HG03439 (cell line): ENCODE results near the gene NEDD4.
"Not testable (repeated sequence)": the region's sequence is repeated elsewhere in the genome, so short reads cannot be mapped to it uniquely, and the experiment has no call there.

Source experiments
- ATAC-seq: cut with Tn5 transposase; IDR thresholded peaks from one replicate; pipeline ENCODE4 v1.9.1; 2021; ENCODE audit warnings: mild to moderate bottlenecking, moderate library complexity; ENCODE audit not compliant: unreplicated experiment

NEDD4 gene

DNA sequence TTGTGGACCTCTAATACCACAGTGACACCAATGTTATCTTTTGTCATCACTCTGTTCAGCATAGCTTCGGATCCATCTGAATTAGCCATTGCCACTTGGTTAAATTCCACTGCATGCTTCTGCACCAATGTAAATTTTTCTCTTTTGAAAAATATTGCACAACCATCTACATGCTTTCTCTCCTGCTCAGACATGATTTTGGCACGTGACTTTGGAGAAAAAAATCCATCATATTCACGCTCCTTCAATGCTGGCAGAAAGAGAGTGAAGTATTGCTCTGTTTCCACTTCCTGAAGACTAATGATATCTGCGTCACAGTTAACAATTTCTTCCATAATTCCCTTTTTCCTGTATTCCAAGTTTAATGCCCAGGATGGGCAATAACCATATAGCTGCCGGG, 13.0 kb upstream of the NEDD4 start:
- not testable (repeated sequence) for ATAC-seq

DNA sequence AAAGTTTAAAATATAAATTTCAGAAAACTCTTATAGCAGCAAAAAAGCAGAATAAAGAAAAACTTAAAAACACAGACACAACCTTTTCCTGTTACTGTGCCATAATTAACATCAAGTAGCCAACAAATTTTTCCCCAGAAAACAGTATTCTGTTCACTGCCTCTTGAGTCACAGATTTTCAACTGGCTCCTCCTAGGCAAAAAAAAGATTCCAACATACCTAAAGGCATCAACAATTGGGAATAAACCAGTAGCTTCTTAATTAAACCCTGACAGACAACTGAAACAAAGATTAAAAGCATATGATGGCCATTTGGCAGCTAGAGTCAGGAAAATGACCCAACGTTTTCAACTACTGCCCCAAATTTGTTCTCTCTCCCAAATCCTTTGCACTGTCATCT, 10.9 kb upstream of the NEDD4 start:
- ATAC-seq, result not testable (repeated sequence)

GRCh38 chr15:56003777-56004176, 10.4 kb upstream of the NEDD4 start:
- not testable (repeated sequence) for ATAC-seq

- ATAC-seq, result not testable (repeated sequence)
Measured at GRCh38 chr15:56003277-56003676, 9.9 kb upstream of the NEDD4 start.

DNA sequence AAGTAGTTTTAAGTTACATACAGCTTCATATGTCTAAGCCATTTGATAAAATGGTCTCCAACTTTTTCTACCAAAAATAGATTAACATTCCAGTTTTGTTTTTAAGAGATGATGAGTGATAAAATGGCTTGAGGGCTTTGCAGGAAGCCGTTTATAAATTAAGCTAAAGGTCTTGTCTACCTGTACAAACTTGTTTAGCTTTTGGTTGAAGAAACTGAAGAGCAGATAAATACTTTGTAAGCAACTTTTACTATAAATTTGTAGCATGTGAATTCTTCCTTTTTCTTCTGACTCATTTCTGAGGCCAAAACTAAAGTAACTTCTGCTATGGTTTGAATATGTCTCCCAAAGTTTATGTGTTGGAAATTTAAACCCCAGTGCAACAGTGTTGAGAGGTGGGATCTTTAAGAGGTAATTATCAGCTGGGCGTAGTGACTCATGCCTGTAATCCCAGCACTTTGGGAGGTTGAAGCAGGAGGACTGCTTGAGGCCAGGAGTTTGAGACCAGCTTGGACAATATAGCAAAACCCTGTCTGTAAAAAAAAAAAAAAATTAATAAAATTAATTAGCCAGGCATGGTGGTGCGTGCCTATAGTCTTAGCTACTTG, 8.2 kb upstream of the NEDD4 start:
- no peak for ATAC-seq

DNA sequence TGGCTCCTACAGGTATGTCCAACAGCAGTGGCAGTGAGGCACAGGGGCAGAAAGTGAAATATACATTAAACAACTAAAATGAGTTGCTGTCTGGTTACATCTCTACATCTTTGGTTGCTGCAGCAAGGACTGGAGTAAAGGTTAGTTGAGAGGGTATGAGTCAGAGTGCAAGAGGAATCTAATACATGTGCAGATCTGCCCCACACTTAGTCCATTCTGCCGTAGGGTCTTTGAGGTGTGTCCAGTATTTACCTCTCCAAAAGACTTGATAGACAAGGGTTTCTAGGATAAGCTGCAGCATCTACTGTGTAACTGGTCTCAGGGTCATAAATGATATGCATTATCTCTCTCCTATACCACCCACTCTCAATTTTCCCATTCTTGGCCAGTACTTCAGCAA, 6.2 kb upstream of the NEDD4 start:
- no peak for ATAC-seq

- ATAC-seq, result no peak
Measured at GRCh38 chr15:55998478-55998877, 5.1 kb upstream of the NEDD4 start.

DNA sequence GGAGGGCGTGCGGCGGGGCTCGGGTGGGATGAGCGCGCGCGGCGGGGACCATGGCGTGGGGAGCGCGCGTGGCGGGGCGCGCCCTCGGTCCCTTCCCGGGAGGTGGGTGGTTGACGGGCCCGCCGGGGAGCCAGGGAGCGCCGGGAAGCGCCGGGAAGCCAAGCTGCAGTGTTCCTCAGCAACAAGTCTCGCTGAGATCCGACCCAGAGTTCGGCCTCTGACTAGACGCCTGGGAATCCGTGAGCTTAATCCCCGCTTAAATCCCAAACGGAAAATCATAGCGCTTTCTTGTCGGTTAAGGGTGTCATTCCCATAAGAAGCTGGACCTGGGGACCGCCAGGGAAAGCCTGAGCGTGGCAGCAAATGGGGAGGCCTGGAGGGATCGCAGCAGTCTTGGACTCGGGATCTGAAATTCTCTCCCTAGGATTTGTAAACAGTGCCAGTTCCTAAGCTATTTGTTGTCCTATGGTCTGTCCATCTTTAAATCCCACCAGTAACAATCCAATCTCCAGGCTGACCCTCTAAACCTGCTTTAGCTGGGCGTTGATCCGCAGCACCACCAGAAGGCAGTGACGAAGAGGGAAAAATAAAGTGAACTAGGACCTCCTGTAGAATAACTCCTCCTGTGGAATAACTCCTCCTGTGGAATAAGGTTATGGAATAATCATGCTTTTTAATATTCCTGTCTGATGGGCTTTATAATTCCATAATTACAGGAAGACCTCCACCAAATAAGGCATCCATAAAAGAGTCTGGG, 570 bp upstream of the NEDD4 start:
- no peak for ATAC-seq

DNA sequence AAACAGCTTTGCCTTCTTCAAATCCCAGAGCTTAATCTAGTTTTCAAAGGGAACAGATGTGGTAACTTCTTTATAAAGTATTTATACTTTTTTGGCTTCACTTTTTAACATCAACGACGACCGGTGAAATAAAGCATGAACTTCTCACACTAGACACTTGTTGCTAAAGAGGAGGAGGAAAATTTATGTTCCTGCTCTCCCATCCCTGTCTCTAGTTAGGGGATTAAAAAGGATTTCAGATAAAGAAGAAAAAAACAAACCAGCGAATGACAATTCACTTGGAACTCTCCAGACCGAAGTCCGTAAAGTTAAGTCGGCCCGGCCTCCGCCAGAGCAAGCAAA, 672 bp downstream of the NEDD4 start:
- ATAC-seq, result no peak

DNA sequence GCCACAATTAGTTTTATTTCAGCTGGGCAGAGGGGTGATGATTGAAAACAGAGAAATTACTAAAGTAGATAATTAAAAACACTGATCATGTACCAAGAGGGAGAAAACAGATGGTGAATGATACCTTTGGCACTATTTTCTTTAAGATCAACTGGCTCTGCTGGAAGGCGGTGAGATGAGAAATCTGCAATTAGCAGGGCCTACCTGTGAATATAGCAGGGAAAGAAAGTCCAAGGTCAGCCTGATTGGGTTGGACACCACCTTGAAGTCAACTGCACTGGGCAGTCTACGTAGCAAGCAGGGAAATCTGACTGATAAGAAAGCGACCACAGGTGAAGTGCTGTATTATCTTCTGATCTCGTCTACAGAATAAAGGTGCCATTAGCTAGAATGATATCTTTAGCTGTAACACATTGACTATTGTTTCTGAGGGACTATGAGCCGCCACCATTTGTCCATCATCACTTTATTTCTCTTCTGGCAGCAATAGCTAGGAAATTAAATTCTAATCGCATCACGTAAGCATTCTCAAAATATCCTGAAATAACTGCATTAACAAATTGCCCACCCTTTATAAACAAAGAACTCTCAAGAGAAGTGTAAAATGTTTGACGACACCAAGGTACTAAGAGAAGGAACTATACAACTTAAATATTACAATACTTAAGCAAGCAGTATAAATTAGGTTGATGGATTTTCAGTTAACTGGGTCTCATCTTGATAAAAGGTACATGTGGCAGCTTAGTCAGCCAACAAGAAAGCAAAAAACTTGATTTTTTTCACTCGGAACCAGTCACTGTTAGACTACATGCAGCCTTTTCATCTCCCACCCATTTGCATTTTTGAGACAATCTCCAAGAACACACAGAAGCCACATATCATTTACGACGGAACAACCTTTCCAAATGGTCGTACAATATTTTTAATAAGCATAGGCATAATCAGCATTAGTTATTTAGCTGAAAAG, 1.3 kb downstream of the NEDD4 start:
- no peak for ATAC-seq

GRCh38 chr15:55990998-55991397, 2.4 kb downstream of the NEDD4 start:
- ATAC-seq, result no peak

DNA sequence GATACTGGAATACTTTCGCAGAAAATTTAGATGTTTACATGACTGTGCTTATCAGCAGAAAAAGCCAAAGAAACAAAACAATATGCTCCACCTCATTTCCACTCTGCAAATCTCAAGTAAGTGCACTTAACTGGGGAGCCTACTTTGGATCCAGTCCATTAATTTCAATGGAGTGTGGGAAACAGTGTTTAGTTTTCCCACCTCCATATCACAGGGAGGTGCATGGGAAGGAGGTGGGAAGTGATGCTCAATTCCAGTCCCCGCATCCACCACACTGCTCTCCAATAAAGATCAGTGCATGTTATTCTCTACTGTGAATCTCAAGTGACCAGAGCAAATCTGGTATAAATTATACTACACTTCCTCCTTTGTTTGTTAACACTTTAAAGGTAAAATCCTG, 2.9 kb downstream of the NEDD4 start:
- ATAC-seq, result no peak

DNA sequence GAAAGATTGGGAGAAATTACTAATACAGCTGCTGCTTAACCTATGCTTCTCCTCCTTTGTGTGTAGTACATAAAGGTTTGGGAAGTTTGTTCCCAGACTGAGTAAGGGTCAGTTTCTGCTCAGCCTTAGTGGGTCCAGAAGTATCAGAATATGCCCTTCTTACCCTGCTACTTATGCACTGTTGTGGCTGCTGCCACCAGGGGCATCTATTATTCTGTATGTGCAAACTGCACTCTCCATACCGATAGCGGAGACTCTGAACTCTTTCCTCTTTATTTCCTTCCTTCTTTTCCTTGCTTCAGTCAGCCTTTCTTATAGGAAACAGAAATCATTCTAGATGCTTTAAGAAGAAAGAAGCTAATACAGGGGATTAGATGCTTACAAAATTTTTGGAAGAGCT, 4.0 kb downstream of the NEDD4 start:
- ATAC-seq, result no peak

DNA sequence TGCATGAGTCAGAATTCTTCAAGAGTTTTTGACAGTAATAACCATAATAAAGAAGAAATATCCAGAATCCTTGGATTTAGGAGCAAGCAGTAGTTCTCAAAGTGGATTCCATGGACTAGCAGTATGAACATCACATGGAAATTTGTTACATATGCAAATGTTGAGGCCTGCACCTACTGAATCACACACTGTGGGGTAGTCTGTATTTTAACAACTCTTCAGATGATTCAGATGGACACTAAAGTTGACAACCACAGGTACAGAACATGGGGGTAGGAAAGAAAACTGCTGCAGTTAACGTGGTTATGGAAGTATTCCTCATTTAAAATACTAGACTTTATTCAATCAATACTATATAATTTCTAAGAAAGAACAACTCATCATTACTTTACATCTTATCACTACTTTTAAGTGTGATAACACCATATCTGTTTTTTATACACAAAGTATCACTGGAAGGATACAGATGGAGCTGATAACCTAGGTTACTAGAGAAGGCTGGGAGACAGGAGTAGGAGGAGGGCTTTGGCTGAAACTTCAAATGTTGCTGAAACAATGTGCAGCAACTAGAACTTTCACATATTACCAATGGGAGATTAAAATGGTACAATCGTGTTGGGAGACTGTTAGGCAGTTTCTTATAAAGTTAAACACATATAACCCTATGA, 11.7 kb downstream of the NEDD4 start:
- ATAC-seq, result no peak

DNA sequence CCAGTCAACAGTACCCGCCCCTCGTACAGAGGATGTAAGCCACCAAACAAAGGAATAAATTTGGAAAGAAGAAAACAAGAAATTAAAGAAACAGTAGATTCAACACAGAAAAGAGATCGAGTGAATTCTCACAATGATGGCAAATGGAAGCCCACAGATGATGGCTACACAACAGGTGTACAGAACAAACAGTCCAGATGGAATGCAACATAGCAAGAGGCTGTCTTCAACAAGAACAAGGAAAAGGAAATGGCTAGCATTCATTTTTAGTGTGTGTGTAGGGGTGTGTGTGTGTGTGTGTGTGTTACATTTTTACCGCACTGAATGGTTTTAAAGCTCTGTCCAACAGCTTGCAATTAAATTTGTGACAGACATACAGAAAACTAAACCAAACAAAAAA, 12.9 kb downstream of the NEDD4 start:
- ATAC-seq, result no peak

DNA sequence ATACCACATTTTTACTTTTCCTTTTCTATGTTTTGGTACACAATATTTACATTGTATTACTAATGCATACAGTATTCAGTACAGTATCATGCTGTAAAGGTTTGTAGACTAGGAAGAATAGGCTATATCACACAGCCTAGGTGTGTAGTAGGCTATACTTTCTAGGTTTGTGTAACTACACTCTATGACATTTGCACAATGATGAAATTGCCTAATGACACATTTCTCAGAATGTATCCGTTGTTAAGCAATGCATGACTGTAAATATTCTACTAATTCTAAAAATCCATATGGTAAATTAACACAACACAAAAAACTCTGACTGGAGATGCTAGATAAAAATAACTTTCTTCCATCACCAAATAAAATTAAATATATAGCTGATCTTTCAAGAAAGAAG, 16.2 kb downstream of the NEDD4 start:
- no peak for ATAC-seq

- ATAC-seq, result no peak
Measured at GRCh38 chr15:55970286-55970685, 23.1 kb downstream of the NEDD4 start.

GRCh38 chr15:55969582-55969981, 23.8 kb downstream of the NEDD4 start:
- ATAC-seq, result no peak

DNA sequence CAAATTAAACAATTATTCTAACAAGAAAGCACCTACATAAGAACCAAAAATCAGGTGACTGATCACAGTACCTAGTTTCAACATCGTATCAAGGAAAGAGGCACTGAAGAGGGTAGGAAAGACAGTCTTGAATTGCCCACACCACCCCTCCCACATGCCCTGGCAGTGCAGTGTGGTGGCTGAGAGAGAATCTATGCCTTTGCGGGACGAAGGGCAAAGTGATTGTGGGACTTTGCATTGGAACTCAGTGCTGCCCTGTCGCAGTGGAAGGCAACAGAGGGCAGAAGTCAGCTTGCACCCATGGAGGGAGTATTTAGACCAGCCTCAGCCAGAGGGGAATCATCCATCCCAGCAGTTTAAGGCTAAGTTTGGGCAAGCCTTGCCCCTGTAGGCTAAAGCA, 24.5 kb downstream of the NEDD4 start:
- no peak for ATAC-seq

DNA sequence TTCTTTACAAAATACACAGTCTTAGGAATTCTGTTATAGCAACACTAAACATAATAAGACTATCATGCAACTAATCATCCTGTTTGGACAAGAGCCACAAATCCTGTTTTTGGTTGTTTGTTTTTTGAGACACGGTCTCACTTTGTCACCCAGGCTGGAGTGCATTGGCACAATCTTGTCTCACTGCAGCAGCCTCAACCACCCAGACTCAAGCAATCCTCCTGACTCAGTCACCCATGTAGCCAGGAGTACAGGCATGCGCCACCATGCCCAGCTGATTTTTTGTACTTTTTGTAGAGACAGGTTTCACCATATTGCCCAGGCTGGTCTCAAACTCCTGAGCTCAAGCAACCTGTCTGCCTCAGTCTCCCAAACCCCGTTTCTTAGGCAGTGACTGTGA, 28.3 kb downstream of the NEDD4 start:
- no peak for ATAC-seq

- no peak for ATAC-seq
Measured at GRCh38 chr15:55960946-55961345, 32.5 kb downstream of the NEDD4 start.
